H1 (cell line): ENCODE data around the gene ENDOU. TPM values are rescaled to one million over a fixed set of nuclear protein-coding genes. Genes with fewer than 3 reads are reported as not detected.

Source experiments
- CBX5 ChIP-seq: fragments of 300-800, 300-1000 bp; sonication (generic); IDR thresholded peaks from 2 replicates; pipeline ENCODE4 v1.7.1; 2016; ENCODE audit warnings: antibody characterized with exemption, low read length, low read depth
- CTCF ChIP-seq, 3 experiments: IDR thresholded peaks; 1 replicate in 2 of 3; 2 replicates in 1 of 3; pipeline versions ENCODE4 v1.5.1 to v1.6.1; 2011; ENCODE audit warnings: low read length in 3 of 3, mild to moderate bottlenecking in 3 of 3, inconsistent platforms in 2 of 3, low read depth in 1 of 3, moderate library complexity in 1 of 3; ENCODE audit not compliant: insufficient read depth in 1 of 3; ENCODE audit errors: control extremely low read depth in 1 of 3
- EP300 ChIP-seq, 2 experiments: IDR thresholded peaks; 1 replicate in 1 of 2; 2 replicates in 1 of 2; pipeline ENCODE4 v1.6.1; 2011 to 2012; ENCODE audit warnings: low read depth in 2 of 2, low read length in 2 of 2, mild to moderate bottlenecking in 2 of 2, borderline replicate concordance in 1 of 2, inconsistent platforms in 1 of 2, moderate library complexity in 1 of 2
- JUN ChIP-seq: IDR thresholded peaks from 2 replicates; pipeline ENCODE4 v1.6.1; 2011; ENCODE audit warnings: low read depth, mild to moderate bottlenecking, improper control_type of control experiment, low read length
- polyA plus RNA-seq, 7 experiments: library from polyadenylated mRNA; depleted of rRNA in 3 of 7; stranded (reverse) in 5 of 7; unstranded in 2 of 7; fragments of >200 nt in 5 of 7; fragments of 200-250 nt in 2 of 7; gene quantifications; 1 replicate in 5 of 7; 2 replicates in 1 of 7; 4 replicates in 1 of 7; pipeline versions ENCODE4 v1.2.1 to v1.2.3, GENCODE V29; 2011 to 2013; ENCODE audit warnings: missing spikeins in 2 of 7, mixed read lengths in 2 of 7
- total RNA-seq: library from RNA; stranded (reverse); fragmentation: NEBNext Ultra II Directional; extraction: Animal tissue kit (Norgen Biotek cat#: 25700); gene quantifications from 2 replicates; pipeline ENCODE4 v1.2.1, GENCODE V29; 2021

The ENDOU gene
- total and polyA plus RNA-seq, 2 of the 8 experiments (the other 6 are each of a cell fraction or from before 2014, with no cell fraction given), result not detected

GRCh38 chr12:47707905-47708543 is 17.3 kb downstream of the ENDOU start (continued):
- no peak for TF ChIP-seq EP300 (IDR thresholded peaks at IDR 0.05; ENCODE audit: borderline replicate concordance in 1 of 2, low read depth in 2 of 2, low read length in 2 of 2)
- TF ChIP-seq CTCF (IDR thresholded peaks at IDR 0.05; ENCODE audit: control extremely low read depth in 1 of 3, insufficient read depth in 1 of 3, low read depth in 1 of 3, low read length in 3 of 3), result no peak
- TF ChIP-seq JUN, result no peak
- TF ChIP-seq CBX5, result no peak
- TF ChIP-seq, all 59 proteins: peak for 0
